Pulmonary artery endothelial cell (primary cell): Measurements from ENCODE around the gene COX15. TPM values are rescaled to one million over a fixed set of nuclear protein-coding genes. Genes with fewer than 3 reads are reported as not detected.

Experiments used
- total RNA-seq: library from RNA; depleted of rRNA; stranded (reverse); fragments of >200 nt; gene quantifications from 2 replicates; pipeline ENCODE4 v1.2.3, GENCODE V29; 2014

COX15 gene
- total RNA-seq, 1 donor from 2014 or later: 40.4 TPM

Other genes starting within 250 kb of the COX15 start
- 0.07 TPM in 1 of 2 replicates, not detected in the other for gene NKX2-3, start 199.2 kb downstream of the COX15 start, total RNA-seq
- 12.4 and 18.1 TPM in 2 replicates for gene SLC25A28, start 111.7 kb downstream of the COX15 start, total RNA-seq
- gene ENTPD7, start 72.6 kb downstream of the COX15 start, total RNA-seq: 17.9 and 23.6 TPM in 2 replicates
- 28.6 and 41.9 TPM in 2 replicates for gene CUTC, start 107 bp upstream of the COX15 start, total RNA-seq
- gene ABCC2, start 50.5 kb upstream of the COX15 start, total RNA-seq: 0.66 and 0.99 TPM in 2 replicates